Caco-2 (cell line): ENCODE measurements around the gene IREB2. TPM values are rescaled to one million over a fixed set of nuclear protein-coding genes. Genes with fewer than 3 reads are reported as not detected.

Experiments
- BruUV-seq: library from RNA; stranded (reverse); fragments of 400-500 nt; replicated peaks from 2 replicates; lab custom pipeline; 2021; lab: Mats Ljungman, UMichigan
- CTCF ChIA-PET: fragments of 300-600 bp; sonication (Branson Sonifier 250); formaldehyde crosslinking; loops from one replicate; lab custom pipeline; 2022; ENCODE audit warnings: antibody characterized with exemption; lab: Charles Lee
- POLR2A ChIA-PET: fragments of 300-600 bp; sonication (Branson Sonifier 250); formaldehyde crosslinking; loops from one replicate; lab custom pipeline; 2022; ENCODE audit warnings: antibody characterized with exemption; lab: Charles Lee
- DNase-seq, 2 experiments: peaks; one replicate each; pipeline versions ENCODE4 v3.0.0 to v3.0.0-alpha.2; 2020 to 2022
- H3K27me3 ChIP-seq: replicated peaks from 2 replicates; pipeline ENCODE4 v1.6.0; 2011; ENCODE audit warnings: low read length; ENCODE audit not compliant: control insufficient read depth, insufficient read depth
- H3K36me3 ChIP-seq: 2 replicates; pipeline ENCODE4 v1.5.1; 2011; ENCODE audit warnings: low read length; ENCODE audit not compliant: control insufficient read depth, insufficient read depth
- H3K4me1 ChIP-seq: fragments of 250-450 bp; sonication (Bioruptor Pico); 2 replicates; pipeline ENCODE4 v1.5.1; 2020; ENCODE audit warnings: mild to moderate bottlenecking
- H3K4me3 ChIP-seq: 2 replicates; pipeline ENCODE4 v1.5.1; 2011; ENCODE audit warnings: low read depth, mild to moderate bottlenecking, control low read depth, low read length
- H3K9me3 ChIP-seq: fragments of 250-450 bp; sonication (Bioruptor Pico); 2 replicates; pipeline ENCODE4 v1.5.1; 2020; ENCODE audit warnings: mild to moderate bottlenecking, moderate library complexity
- H3K27ac Mint-ChIP-seq: one replicate; pipeline ENCODE4 v1.8.0; 2022; ENCODE audit warnings: mixed read lengths; ENCODE audit not compliant: unreplicated experiment
- H3K27me3 Mint-ChIP-seq: one replicate; pipeline ENCODE4 v1.8.0; 2022; ENCODE audit warnings: mixed read lengths; ENCODE audit not compliant: insufficient read depth, unreplicated experiment
- H3K36me3 Mint-ChIP-seq: one replicate; pipeline ENCODE4 v1.8.0; 2022; ENCODE audit warnings: mild to moderate bottlenecking, mixed read lengths; ENCODE audit not compliant: insufficient read depth, unreplicated experiment
- H3K4me1 Mint-ChIP-seq: one replicate; pipeline ENCODE4 v1.8.0; 2022; ENCODE audit warnings: low read depth, mixed read lengths; ENCODE audit not compliant: unreplicated experiment
- H3K4me3 Mint-ChIP-seq: one replicate; pipeline ENCODE4 v1.8.0; 2022; ENCODE audit warnings: mild to moderate bottlenecking, moderate library complexity, mixed read lengths; ENCODE audit not compliant: unreplicated experiment
- H3K9me3 Mint-ChIP-seq: one replicate; pipeline ENCODE4 v1.8.0; 2022; ENCODE audit warnings: mixed read lengths; ENCODE audit not compliant: unreplicated experiment
- intact Hi-C: fragments of 100-400 bp; cut with micrococcal nuclease; formaldehyde crosslinking; loops from one replicate; pipeline ENCODE4 v1.10.0; 2022; ENCODE audit not compliant: unreplicated experiment
- total RNA-seq: library from RNA; stranded (reverse); gene quantifications from 2 replicates; pipeline ENCODE4 v1.2.3, GENCODE V29; 2022
- TF ChIP-seq, protein P1 (sequence below), 2 experiments: fragments of 200-600 bp in 1 of 2; IDR thresholded peaks; 1 replicate in 1 of 2; 2 replicates in 1 of 2; pipeline versions ENCODE4 v1.5.1 to v1.8.0; 2011 to 2022; ENCODE audit warnings: antibody characterized with exemption in 1 of 2, control low read depth in 1 of 2, inconsistent platforms in 1 of 2, low read depth in 1 of 2, low read length in 1 of 2, mild to moderate bottlenecking in 1 of 2, moderate library complexity in 1 of 2; ENCODE audit not compliant: insufficient read depth in 1 of 2, severe bottlenecking in 1 of 2, unreplicated experiment in 1 of 2

IREB2 gene
- total RNA-seq, 1 experiment from 2014 or later: 77.6 TPM

DNA sequence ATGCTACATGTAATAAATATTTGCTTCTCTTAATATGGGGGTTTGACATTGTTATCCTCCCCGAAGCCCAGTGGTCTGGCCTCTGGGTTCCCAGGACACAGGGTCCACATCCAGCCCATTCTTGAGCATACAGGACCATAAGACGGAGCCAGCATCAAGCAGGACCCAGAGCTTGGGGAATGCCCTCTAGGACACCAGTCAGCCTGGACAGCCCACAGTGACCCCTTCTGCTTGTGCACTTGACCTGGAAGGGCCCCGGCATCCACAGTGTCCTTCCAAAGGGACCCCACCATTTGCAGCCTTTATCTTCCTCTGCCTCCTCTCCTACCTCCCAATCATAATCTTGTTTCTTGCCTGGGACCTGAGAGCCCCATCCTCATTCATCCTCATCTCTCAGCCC is 46.2 kb upstream of the IREB2 start:
- TF ChIP-seq, protein P1, sequence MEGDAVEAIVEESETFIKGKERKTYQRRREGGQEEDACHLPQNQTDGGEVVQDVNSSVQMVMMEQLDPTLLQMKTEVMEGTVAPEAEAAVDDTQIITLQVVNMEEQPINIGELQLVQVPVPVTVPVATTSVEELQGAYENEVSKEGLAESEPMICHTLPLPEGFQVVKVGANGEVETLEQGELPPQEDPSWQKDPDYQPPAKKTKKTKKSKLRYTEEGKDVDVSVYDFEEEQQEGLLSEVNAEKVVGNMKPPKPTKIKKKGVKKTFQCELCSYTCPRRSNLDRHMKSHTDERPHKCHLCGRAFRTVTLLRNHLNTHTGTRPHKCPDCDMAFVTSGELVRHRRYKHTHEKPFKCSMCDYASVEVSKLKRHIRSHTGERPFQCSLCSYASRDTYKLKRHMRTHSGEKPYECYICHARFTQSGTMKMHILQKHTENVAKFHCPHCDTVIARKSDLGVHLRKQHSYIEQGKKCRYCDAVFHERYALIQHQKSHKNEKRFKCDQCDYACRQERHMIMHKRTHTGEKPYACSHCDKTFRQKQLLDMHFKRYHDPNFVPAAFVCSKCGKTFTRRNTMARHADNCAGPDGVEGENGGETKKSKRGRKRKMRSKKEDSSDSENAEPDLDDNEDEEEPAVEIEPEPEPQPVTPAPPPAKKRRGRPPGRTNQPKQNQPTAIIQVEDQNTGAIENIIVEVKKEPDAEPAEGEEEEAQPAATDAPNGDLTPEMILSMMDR (IDR thresholded peaks at IDR 0.05; ENCODE audit: insufficient read depth in 1 of 2, low read depth in 1 of 2, low read length in 1 of 2, severe bottlenecking in 1 of 2, unreplicated experiment in 1 of 2): no peak
- H3K4me3 ChIP-seq: no peak overlapping the region
- H3K4me1 ChIP-seq: peaks cover 8% of the 10 kb centered on the region; the same call in 1 of the 2 replicates
- H3K27me3 Mint-ChIP-seq: no peaks in the 10 kb centered on the region
- no peak overlapping the region for H3K27ac Mint-ChIP-seq
- no peaks in the 10 kb centered on the region for H3K4me1 Mint-ChIP-seq
- H3K9me3 Mint-ChIP-seq: no peaks in the 10 kb centered on the region
- no peaks in the 10 kb centered on the region for H3K27me3 ChIP-seq
- DNase-seq: no peak
- ChIA-PET POLR2A (no interaction called here), CTCF (no interaction called here)
- intact Hi-C loops: no loop called here
- BruUV-seq: no TSS peak
- no peak overlapping the region for H3K4me3 Mint-ChIP-seq
- no peaks in the 10 kb centered on the region for H3K36me3 Mint-ChIP-seq
- no peaks in the 10 kb centered on the region for H3K36me3 ChIP-seq
- no peaks in the 10 kb centered on the region for H3K9me3 ChIP-seq

- Histone ChIP-seq H3K36me3 (no peaks in the 10 kb centered on the region), H3K4me3 (no peak overlapping the region), H3K4me1 (peaks cover 8% of the 10 kb centered on the region; the same call in 1 of the 2 replicates), H3K27me3 (no peaks in the 10 kb centered on the region), H3K9me3 (no peaks in the 10 kb centered on the region)
- intact Hi-C loops: no loop called here
- H3K27me3 Mint-ChIP-seq: no peaks in the 10 kb centered on the region
- TF ChIP-seq, protein P1 (IDR thresholded peaks at IDR 0.05; ENCODE audit: insufficient read depth in 1 of 2, low read depth in 1 of 2, low read length in 1 of 2, severe bottlenecking in 1 of 2, unreplicated experiment in 1 of 2): no peak
- H3K9me3 Mint-ChIP-seq: no peaks in the 10 kb centered on the region
- H3K36me3 Mint-ChIP-seq: no peaks in the 10 kb centered on the region
- POLR2A ChIA-PET: no interaction called here
- CTCF ChIA-PET: no interaction called here
- H3K27ac Mint-ChIP-seq: no peak overlapping the region
- no peaks in the 10 kb centered on the region for H3K4me1 Mint-ChIP-seq
- DNase-seq: no peak
- no peak overlapping the region for H3K4me3 Mint-ChIP-seq
- no TSS peak for BruUV-seq
Measured at GRCh38 chr15:78392430-78392829, 45.6 kb upstream of the IREB2 start.

DNA sequence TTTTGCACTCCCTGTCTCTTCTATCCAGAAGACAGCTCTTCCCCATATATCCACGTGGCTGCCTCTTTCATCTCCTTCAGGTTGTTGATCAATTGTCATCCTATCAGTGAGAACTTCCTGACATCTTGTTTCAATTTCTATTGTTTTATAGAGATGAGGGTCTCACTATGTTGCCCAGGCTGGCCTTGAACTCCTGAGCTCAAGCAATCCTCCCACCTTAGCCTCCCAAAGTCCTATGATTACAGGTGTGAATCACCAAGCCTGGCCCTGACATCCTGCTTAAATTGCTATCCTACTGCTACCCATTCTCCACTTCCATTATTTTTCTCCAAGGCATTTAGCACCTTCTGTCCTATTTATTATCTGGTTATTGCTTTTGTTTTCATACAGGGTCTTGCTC is 44.9 kb upstream of the IREB2 start:
- H3K27ac Mint-ChIP-seq: no peak overlapping the region
- no peaks in the 10 kb centered on the region for H3K9me3 Mint-ChIP-seq
- no peaks in the 10 kb centered on the region for H3K36me3 Mint-ChIP-seq
- H3K27me3 Mint-ChIP-seq: no peaks in the 10 kb centered on the region
- TF ChIP-seq, protein P1 (IDR thresholded peaks at IDR 0.05; ENCODE audit: insufficient read depth in 1 of 2, low read depth in 1 of 2, low read length in 1 of 2, severe bottlenecking in 1 of 2, unreplicated experiment in 1 of 2): no peak
- no peak overlapping the region for H3K4me3 ChIP-seq
- intact Hi-C loops: no loop called here
- no peak for DNase-seq
- CTCF ChIA-PET: no interaction called here
- no TSS peak for BruUV-seq
- H3K4me3 Mint-ChIP-seq: no peak overlapping the region
- H3K9me3 ChIP-seq: no peaks in the 10 kb centered on the region
- POLR2A ChIA-PET: no interaction called here
- H3K27me3 ChIP-seq: no peaks in the 10 kb centered on the region
- H3K4me1 Mint-ChIP-seq: no peaks in the 10 kb centered on the region
- no peaks in the 10 kb centered on the region for H3K36me3 ChIP-seq
- H3K4me1 ChIP-seq: peaks cover 8% of the 10 kb centered on the region; the same call in 1 of the 2 replicates
